MM.1S (cell line): ENCODE results near the gene ATOH8.

Experiments used
- CTCF ChIP-seq: fragments of 300-600 bp; sonication (generic); IDR thresholded peaks from 2 replicates; pipeline ENCODE4 v1.5.1; 2016; ENCODE audit warnings: antibody characterized with exemption, low read length, mixed read lengths
- EZH2 ChIP-seq: fragments of 300-600 bp; sonication (generic); optimal IDR thresholded peaks from 2 replicates; pipeline ENCODE3; 2017; ENCODE audit warnings: low read depth, mild to moderate bottlenecking, antibody characterized with exemption, low read length, mixed read lengths
- EZH2phosphoT487 ChIP-seq: fragments of 300-600 bp; sonication (generic); IDR thresholded peaks from 2 replicates; pipeline ENCODE4 v1.6.1; 2018; ENCODE audit warnings: antibody characterized with exemption, low read length

- TF ChIP-seq CTCF: no peak
- TF ChIP-seq EZH2: no peak
- no peak for TF ChIP-seq EZH2phosphoT487
Measured at GRCh38 chr2:85810371-85811179, 56.8 kb downstream of the ATOH8 start.
